Activated naive CD4-positive, alpha-beta T cell treated with anti-CD3 and anti-CD28 coated beads, Interleukin-2, amount 10 ng/mL, durations not matched to agents 5 hours and 36 hours (primary cell): Measurements from ENCODE around the gene PDS5B. TPM values are rescaled to one million over a fixed set of nuclear protein-coding genes. Genes with fewer than 3 reads are reported as not detected.

Source experiments
- total RNA-seq, 2 experiments: library from RNA; stranded (reverse); gene quantifications; one replicate each; pipeline ENCODE4 v1.2.3, GENCODE V29; 2021

Gene PDS5B, protein sequence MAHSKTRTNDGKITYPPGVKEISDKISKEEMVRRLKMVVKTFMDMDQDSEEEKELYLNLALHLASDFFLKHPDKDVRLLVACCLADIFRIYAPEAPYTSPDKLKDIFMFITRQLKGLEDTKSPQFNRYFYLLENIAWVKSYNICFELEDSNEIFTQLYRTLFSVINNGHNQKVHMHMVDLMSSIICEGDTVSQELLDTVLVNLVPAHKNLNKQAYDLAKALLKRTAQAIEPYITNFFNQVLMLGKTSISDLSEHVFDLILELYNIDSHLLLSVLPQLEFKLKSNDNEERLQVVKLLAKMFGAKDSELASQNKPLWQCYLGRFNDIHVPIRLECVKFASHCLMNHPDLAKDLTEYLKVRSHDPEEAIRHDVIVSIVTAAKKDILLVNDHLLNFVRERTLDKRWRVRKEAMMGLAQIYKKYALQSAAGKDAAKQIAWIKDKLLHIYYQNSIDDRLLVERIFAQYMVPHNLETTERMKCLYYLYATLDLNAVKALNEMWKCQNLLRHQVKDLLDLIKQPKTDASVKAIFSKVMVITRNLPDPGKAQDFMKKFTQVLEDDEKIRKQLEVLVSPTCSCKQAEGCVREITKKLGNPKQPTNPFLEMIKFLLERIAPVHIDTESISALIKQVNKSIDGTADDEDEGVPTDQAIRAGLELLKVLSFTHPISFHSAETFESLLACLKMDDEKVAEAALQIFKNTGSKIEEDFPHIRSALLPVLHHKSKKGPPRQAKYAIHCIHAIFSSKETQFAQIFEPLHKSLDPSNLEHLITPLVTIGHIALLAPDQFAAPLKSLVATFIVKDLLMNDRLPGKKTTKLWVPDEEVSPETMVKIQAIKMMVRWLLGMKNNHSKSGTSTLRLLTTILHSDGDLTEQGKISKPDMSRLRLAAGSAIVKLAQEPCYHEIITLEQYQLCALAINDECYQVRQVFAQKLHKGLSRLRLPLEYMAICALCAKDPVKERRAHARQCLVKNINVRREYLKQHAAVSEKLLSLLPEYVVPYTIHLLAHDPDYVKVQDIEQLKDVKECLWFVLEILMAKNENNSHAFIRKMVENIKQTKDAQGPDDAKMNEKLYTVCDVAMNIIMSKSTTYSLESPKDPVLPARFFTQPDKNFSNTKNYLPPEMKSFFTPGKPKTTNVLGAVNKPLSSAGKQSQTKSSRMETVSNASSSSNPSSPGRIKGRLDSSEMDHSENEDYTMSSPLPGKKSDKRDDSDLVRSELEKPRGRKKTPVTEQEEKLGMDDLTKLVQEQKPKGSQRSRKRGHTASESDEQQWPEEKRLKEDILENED (N-terminal part only)
- total RNA-seq: 10 to 100 TPM; 61.4 to 63.5 TPM

DNA sequence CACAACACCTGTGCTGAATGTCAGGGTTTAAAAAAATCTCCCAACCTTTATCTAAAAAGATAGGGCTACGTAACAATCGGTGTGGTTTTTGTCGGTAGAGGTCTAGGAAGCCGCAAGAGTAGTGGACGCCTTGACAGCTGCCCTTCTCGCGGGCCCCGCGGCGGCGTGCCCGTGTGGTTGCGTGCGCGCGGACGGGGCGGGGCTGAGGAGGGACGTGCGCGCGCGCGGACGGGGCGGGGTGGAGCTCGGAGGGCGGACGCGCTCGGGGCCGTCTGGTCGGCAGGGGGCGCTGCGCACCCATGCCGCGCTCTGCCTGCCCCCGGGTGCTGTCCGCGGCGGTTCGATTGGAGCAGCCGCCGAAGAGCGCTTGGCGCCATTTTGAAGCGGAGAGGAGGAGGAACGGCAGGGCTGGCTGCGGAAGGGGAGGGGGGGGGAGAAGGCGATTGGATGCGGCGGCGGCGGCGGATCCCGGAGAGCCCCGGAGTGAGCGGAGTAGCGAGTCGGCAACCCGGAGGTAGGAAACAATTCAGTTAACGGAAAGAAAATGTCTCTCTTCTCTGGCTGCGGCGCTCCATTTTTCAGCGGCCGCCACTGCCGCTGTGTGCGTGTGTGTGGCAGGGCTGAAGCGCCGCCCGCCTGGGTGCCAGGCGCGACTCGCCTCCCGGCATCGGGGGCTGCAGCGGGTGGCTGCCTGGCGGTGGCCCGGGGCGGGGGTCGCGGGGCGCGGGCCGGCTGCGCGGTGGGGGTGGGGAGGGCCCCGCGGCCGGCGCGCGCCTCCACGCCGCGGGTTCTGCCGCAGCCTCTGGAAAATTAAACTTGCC, at the start of gene PDS5B:
Gene PDS5B (plus strand): TSS at position 373 of the 821 bp plus-strand sequence. CDS start 62,321 bp downstream, outside the sequence.

DNA sequence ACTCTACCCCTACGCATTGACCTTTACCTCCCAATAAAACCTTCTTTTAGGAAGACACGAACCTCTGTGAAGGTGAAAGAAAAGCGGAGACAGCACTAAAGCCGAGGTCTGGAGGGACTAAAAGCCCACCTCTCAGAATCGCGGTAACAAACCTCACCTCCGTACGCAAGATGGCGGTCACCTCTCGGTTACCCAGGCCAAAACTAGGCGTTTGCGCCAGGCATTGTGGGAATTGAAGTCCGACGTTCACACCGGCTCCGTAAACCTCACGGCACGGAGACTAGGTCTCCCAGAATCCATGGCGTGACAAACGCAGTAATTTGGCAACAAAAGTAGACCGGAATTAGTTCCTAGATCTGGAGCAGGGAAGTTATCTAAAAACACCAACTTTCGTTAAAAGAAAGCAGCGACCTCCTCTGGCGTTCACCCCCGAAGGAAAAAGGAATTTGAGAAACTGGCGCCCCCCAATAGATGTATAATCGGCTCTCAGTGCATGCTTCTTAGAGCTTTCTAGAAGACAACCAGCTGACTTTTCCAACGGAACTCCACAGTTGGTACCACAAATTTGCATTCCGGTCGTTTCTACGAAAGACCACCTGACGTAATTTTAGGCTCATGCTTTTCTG, 47.5 kb upstream of the PDS5B start, which contains the start of gene N4BP2L2:
Gene N4BP2L2 (minus strand): TSS at position 175 of the 626 bp plus-strand sequence. CDS start 1,768 bp downstream, outside the sequence.

Other genes starting within 250 kb of the PDS5B start
- 10 to 100 TPM; 44.4 to 46.4 TPM for gene N4BP2L1, start 158.3 kb upstream of the PDS5B start, total RNA-seq
- gene N4BP2L2, start 47.7 kb upstream of the PDS5B start, total RNA-seq: 100 to 1,000 TPM; 131 to 137 TPM